Bronchial epithelial cell (primary cell): ENCODE data around the gene PDE4B. TPM values are rescaled to one million over a fixed set of nuclear protein-coding genes. Genes with fewer than 3 reads are reported as not detected.
"Not testable (repeated sequence)": the region's sequence is repeated elsewhere in the genome, so short reads cannot be mapped to it uniquely, and the experiment has no call there.

ENCODE experiments used
- DNase-seq: peaks from one replicate; pipeline ENCODE4 v3.0.0-alpha.2; 2010; ENCODE audit warnings: low read depth
- FAIRE-seq: peaks from 2 replicates; lab custom pipeline; 2011; peaks lifted over from hg19 to GRCh38; lab: Jason Lieb, UNC
- H3K27me3 ChIP-seq: 2 replicates; pipeline ENCODE4 v1.5.1; 2011; ENCODE audit warnings: low read length; ENCODE audit not compliant: control insufficient read depth, insufficient read depth
- H3K36me3 ChIP-seq: 2 replicates; pipeline ENCODE4 v1.5.1; 2011; ENCODE audit warnings: low read length; ENCODE audit not compliant: control insufficient read depth, insufficient read depth
- H3K4me3 ChIP-seq: 2 replicates; pipeline ENCODE4 v1.5.1; 2011; ENCODE audit warnings: mild to moderate bottlenecking, low read depth, low read length, control low read depth
- CTCF ChIP-seq: IDR thresholded peaks from 2 replicates; pipeline ENCODE4 v1.5.1; 2011; ENCODE audit warnings: mild to moderate bottlenecking, moderate library complexity, low read length, control low read depth, inconsistent platforms; ENCODE audit not compliant: insufficient read depth, severe bottlenecking
- total RNA-seq: library from RNA; depleted of rRNA; stranded (reverse); fragments of >200 nt; gene quantifications from 2 replicates; pipeline ENCODE4 v1.2.1, GENCODE V29; 2014

Gene PDE4B
- total RNA-seq, 1 donor from 2014 or later, result 0.26 TPM

- Histone ChIP-seq H3K36me3 (no peaks in the 10 kb centered on the region), H3K4me3 (no peak overlapping the region), H3K27me3 (no peaks in the 10 kb centered on the region)
- FAIRE-seq, result no peak
- no peak for DNase-seq
- TF ChIP-seq CTCF, result no peak
Measured at GRCh38 chr1:65866439-65866838, 73.7 kb downstream of the PDE4B start.

- TF ChIP-seq CTCF, result no peak
- FAIRE-seq (no peak), DNase-seq (no peak)
- Histone ChIP-seq H3K36me3 (no peaks in the 10 kb centered on the region), H3K4me3 (no peak overlapping the region), H3K27me3 (no peaks in the 10 kb centered on the region)
Measured at GRCh38 chr1:65872301-65872700, 79.6 kb downstream of the PDE4B start.

GRCh38 chr1:65878342-65878741 lies 85.6 kb downstream of the PDE4B start:
- not testable (repeated sequence) for H3K36me3 ChIP-seq, H3K27me3 ChIP-seq, DNase-seq, H3K4me3 ChIP-seq, FAIRE-seq

DNA sequence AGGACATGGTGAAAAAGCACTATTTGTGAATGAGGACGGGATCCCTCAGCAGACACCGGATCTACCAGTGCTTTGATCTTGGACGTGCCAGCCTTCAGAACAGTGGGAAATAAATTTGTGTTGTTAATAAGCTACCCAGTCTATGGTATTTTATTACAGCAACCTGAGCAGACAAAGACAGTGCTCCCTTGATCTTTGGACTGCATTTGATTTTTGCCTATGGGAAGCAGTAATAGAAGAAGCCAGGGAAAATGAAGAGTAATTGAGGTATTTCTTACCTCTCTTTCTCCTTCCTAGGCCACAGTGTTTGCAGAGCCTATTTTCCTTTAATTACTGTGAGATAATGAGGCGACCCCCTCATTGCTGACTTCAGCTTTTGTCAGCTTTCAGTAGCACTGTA lies 87.9 kb downstream of the PDE4B start:
- FAIRE-seq, result no peak
- TF ChIP-seq CTCF, result no peak
- H3K36me3 ChIP-seq, result no peaks in the 10 kb centered on the region
- no peak for DNase-seq
- H3K27me3 ChIP-seq, result no peaks in the 10 kb centered on the region
- H3K4me3 ChIP-seq, result no peak overlapping the region

- FAIRE-seq (no peak), DNase-seq (no peak)
- TF ChIP-seq CTCF, result no peak
- Histone ChIP-seq H3K4me3 (no peak overlapping the region), H3K27me3 (no peaks in the 10 kb centered on the region), H3K36me3 (no peaks in the 10 kb centered on the region)
Measured at GRCh38 chr1:65881067-65881594, 88.4 kb downstream of the PDE4B start.

GRCh38 chr1:65882076-65882475 lies 89.4 kb downstream of the PDE4B start:
- FAIRE-seq (no peak), DNase-seq (no peak)
- Histone ChIP-seq H3K4me3 (no peak overlapping the region), H3K36me3 (no peaks in the 10 kb centered on the region), H3K27me3 (no peaks in the 10 kb centered on the region)
- TF ChIP-seq CTCF, result no peak
